Suprapubic skin (tissue), 4 donors: ENCODE results near the gene SYNC. TPM values are rescaled to one million over a fixed set of nuclear protein-coding genes. Genes with fewer than 3 reads are reported as not detected.

Source experiments
- DNase-seq, 2 donors: peaks; one replicate each; pipeline ENCODE4 v3.0.0-alpha.2; 2019; ENCODE audit warnings: low spot score in 2 of 2
- H3K27ac ChIP-seq: fragments of 200-600 bp; sonication (generic); one replicate; pipeline ENCODE4 v1.5.1; 2019
- H3K27me3 ChIP-seq: fragments of 200-600 bp; sonication (generic); one replicate; pipeline ENCODE4 v1.5.1; 2019
- H3K36me3 ChIP-seq: fragments of 200-600 bp; sonication (generic); one replicate; pipeline ENCODE4 v1.5.1; 2019
- H3K4me1 ChIP-seq: fragments of 200-600 bp; sonication (generic); one replicate; pipeline ENCODE4 v1.5.1; 2019
- H3K4me3 ChIP-seq: fragments of 200-600 bp; sonication (generic); one replicate; pipeline ENCODE4 v1.5.1; 2019; ENCODE audit warnings: mild to moderate bottlenecking
- H3K9me3 ChIP-seq: fragments of 200-600 bp; sonication (generic); one replicate; pipeline ENCODE4 v1.5.1; 2019
- CTCF ChIP-seq, 2 donors: fragments of 200-600 bp in 1 of 2; fragments of 450-650 bp in 1 of 2; sonication (generic) in 1 of 2; IDR thresholded peaks; one replicate each; pipeline ENCODE4 v1.5.1; 2016 to 2019; ENCODE audit warnings: antibody characterized with exemption in 2 of 2, mild to moderate bottlenecking in 1 of 2, moderate library complexity in 1 of 2
- EP300 ChIP-seq: sonication (generic); formaldehyde crosslinking; IDR thresholded peaks from one replicate; pipeline ENCODE4 v1.6.1; 2017; ENCODE audit warnings: antibody characterized with exemption
- POLR2A ChIP-seq, 2 donors: fragments of 450-650 bp; IDR thresholded peaks; one replicate each; pipeline ENCODE4 v1.6.1; 2017; ENCODE audit warnings: antibody characterized with exemption in 2 of 2, mild to moderate bottlenecking in 2 of 2, moderate library complexity in 2 of 2
- POLR2AphosphoS5 ChIP-seq, 3 donors: sonication (generic); formaldehyde crosslinking; IDR thresholded peaks; one replicate each; pipeline ENCODE4 v1.6.1; 2017; ENCODE audit warnings: antibody characterized with exemption in 3 of 3
- WGBS: methylation state at CpG from one replicate; pipeline ENCODE4 v1.1.5; 2018; 5-methylcytosine and 5-hydroxymethylcytosine counted together
- total RNA-seq, 4 donors: library from RNA; depleted of rRNA; stranded (reverse); fragments of >200 nt; gene quantifications; one replicate each; pipeline ENCODE4 v1.1.0, GENCODE V29; 2016

SYNC gene
- total RNA-seq, 4 donors from 2014 or later = 7.4 to 11.4 (median 8.3) TPM

GRCh38 chr1:32718036-32718435 lies 15.5 kb upstream of the SYNC start:
- no peaks in the 10 kb centered on the region for H3K9me3 ChIP-seq
- H3K4me3 ChIP-seq = no peak overlapping the region
- no peak for TF ChIP-seq POLR2AphosphoS5 (IDR thresholded peaks at IDR 0.05)
- no peak for TF ChIP-seq EP300
- TF ChIP-seq POLR2A (IDR thresholded peaks at IDR 0.05) = no peak
- no peak for TF ChIP-seq CTCF (IDR thresholded peaks at IDR 0.05)
- DNase-seq = no peak
- WGBS = 79% methylated on average over 2 of the region's 2 CpGs
- no peaks in the 10 kb centered on the region for H3K36me3 ChIP-seq
- H3K27me3 ChIP-seq = no peaks in the 10 kb centered on the region
- H3K4me1 ChIP-seq = peaks cover 19% of the 10 kb centered on the region
- no peak overlapping the region for H3K27ac ChIP-seq

GRCh38 chr1:32717503-32717902 lies 14.9 kb upstream of the SYNC start:
- H3K27ac ChIP-seq = no peak overlapping the region
- DNase-seq = no peak
- H3K27me3 ChIP-seq = no peaks in the 10 kb centered on the region
- H3K36me3 ChIP-seq = no peaks in the 10 kb centered on the region
- H3K9me3 ChIP-seq = no peaks in the 10 kb centered on the region
- H3K4me3 ChIP-seq = no peak overlapping the region
- WGBS = 95% methylated on average over 4 of the region's 4 CpGs
- TF ChIP-seq EP300 (no peak), POLR2A (IDR thresholded peaks at IDR 0.05) (no peak), CTCF (IDR thresholded peaks at IDR 0.05) (no peak), POLR2AphosphoS5 (IDR thresholded peaks at IDR 0.05) (no peak)
- peaks cover 19% of the 10 kb centered on the region for H3K4me1 ChIP-seq

- Histone ChIP-seq H3K4me3 (no peak overlapping the region), H3K27me3 (no peaks in the 10 kb centered on the region), H3K9me3 (no peaks in the 10 kb centered on the region), H3K4me1 (peaks cover 26% of the 10 kb centered on the region), H3K36me3 (no peaks in the 10 kb centered on the region), H3K27ac (peak overlapping the region; percentile 86)
- 26% methylated on average over 6 of the region's 9 CpGs for WGBS
- DNase-seq = peak; percentile 84 to 85
- TF ChIP-seq EP300 = no peak
- TF ChIP-seq POLR2A (IDR thresholded peaks at IDR 0.05) = no peak
- no peak for TF ChIP-seq CTCF (IDR thresholded peaks at IDR 0.05)
- TF ChIP-seq POLR2AphosphoS5 (IDR thresholded peaks at IDR 0.05) = no peak
Observed at GRCh38 chr1:32716312-32717148, 14.0 kb upstream of the SYNC start.

GRCh38 chr1:32715901-32716311 lies 13.3 kb upstream of the SYNC start:
- Histone ChIP-seq H3K4me3 (no peak overlapping the region), H3K4me1 (peaks cover 26% of the 10 kb centered on the region), H3K9me3 (no peaks in the 10 kb centered on the region), H3K27me3 (no peaks in the 10 kb centered on the region), H3K36me3 (no peaks in the 10 kb centered on the region), H3K27ac (peak overlapping the region; percentile 86)
- no peak for TF ChIP-seq POLR2A (IDR thresholded peaks at IDR 0.05)
- no peak for TF ChIP-seq EP300
- TF ChIP-seq CTCF (IDR thresholded peaks at IDR 0.05) = no peak
- TF ChIP-seq POLR2AphosphoS5 (IDR thresholded peaks at IDR 0.05) = no peak
- no peak for DNase-seq
- 100% methylated on average over 1 of the region's 4 CpGs for WGBS

GRCh38 chr1:32714277-32714676 lies 11.7 kb upstream of the SYNC start:
- Histone ChIP-seq H3K27me3 (no peaks in the 10 kb centered on the region), H3K4me1 (peaks cover 26% of the 10 kb centered on the region), H3K4me3 (no peak overlapping the region), H3K9me3 (no peaks in the 10 kb centered on the region), H3K36me3 (no peaks in the 10 kb centered on the region), H3K27ac (no peak overlapping the region)
- DNase-seq = no peak
- WGBS = 88% methylated on average over 4 of the region's 4 CpGs
- TF ChIP-seq POLR2AphosphoS5 (IDR thresholded peaks at IDR 0.05) (no peak), CTCF (IDR thresholded peaks at IDR 0.05) (no peak), POLR2A (IDR thresholded peaks at IDR 0.05) (no peak)
